AG09319 (cell line): Measurements from ENCODE around the gene CTDSP1.
A peak's percentile ranks its signal among the peaks of the same experiment; 100 is the strongest.

Experiments used
- DNase-seq: peaks from one replicate; pipeline ENCODE4 v3.0.0-alpha.2; 2010; ENCODE audit warnings: low read depth; ENCODE audit errors: extremely low read depth
- CTCF ChIP-seq: IDR thresholded peaks from 2 replicates; pipeline ENCODE4 v1.5.1; 2011; ENCODE audit warnings: low read depth, mild to moderate bottlenecking, inconsistent platforms, low read length, moderate library complexity

Gene CTDSP1

GRCh38 chr2:218395826-218396687, 3.6 kb upstream of the CTDSP1 start:
- DNase-seq: peak; percentile 97
- peak; percentile 62 for TF ChIP-seq CTCF

- no peak for TF ChIP-seq CTCF
- DNase-seq: no peak
Measured at GRCh38 chr2:218396688-218397462, 2.8 kb upstream of the CTDSP1 start.

- DNase-seq: no peak
- TF ChIP-seq CTCF: no peak
Measured at GRCh38 chr2:218397463-218397819, 2.2 kb upstream of the CTDSP1 start.

- no peak for TF ChIP-seq CTCF
- no peak for DNase-seq
Measured at GRCh38 chr2:218397820-218398436, 1.7 kb upstream of the CTDSP1 start.

GRCh38 chr2:218398437-218399390, 954 bp upstream of the CTDSP1 start:
- no peak for TF ChIP-seq CTCF
- DNase-seq: no peak

- no peak for DNase-seq
- no peak for TF ChIP-seq CTCF
Measured at GRCh38 chr2:218400167-218400929, 680 bp downstream of the CTDSP1 start.
